Keratinocyte (primary cell): Measurements from ENCODE around the gene DENND1A.

Experiments used
- CTCF ChIP-seq, 3 experiments: IDR thresholded peaks in 1 of 3; conservative IDR thresholded peaks in 1 of 3; optimal IDR thresholded peaks in 1 of 3; 2 replicates in 2 of 3; 3 replicates in 1 of 3; pipeline versions ENCODE3 to v1.5.1; 2011; ENCODE audit warnings: low read length in 3 of 3, mild to moderate bottlenecking in 3 of 3, moderate library complexity in 2 of 3, control low read depth in 1 of 3, inconsistent platforms in 1 of 3; ENCODE audit not compliant: insufficient read depth in 2 of 3; ENCODE audit errors: extremely low read depth in 1 of 3
- EZH2 ChIP-seq: IDR thresholded peaks from one replicate; pipeline ENCODE4 v1.6.1; 2012; ENCODE audit warnings: inconsistent platforms, mild to moderate bottlenecking, low read length, moderate library complexity

DNA sequence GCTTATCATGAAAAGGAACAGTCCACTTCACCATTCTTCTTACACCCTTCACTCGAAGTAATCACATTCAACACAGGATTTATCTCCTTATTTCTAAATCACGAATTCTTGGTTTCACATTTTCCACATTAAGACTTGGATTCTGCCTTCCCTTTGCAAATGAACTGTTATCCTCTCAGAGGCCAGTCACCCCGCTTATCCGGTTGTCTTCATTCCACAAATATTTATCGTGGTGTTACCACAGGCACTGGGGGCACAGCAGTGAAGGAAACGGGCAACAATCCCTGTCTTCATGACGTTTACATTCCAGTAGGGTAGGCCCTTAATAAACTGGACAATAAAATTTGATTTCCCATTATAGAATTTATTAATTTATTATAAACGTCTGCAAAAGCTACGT lies 284.2 kb downstream of the DENND1A start:
- TF ChIP-seq CTCF (optimal IDR thresholded peaks at IDR 0.05 in 1 of 3, IDR thresholded peaks at IDR 0.05 in 1 of 3, conservative IDR thresholded peaks at IDR 0.05 in 1 of 3; ENCODE audit: extremely low read depth in 1 of 3, insufficient read depth in 2 of 3, low read length in 3 of 3) (no peak), EZH2 (no peak)
